CD4-positive, alpha-beta T cell treated with Interleukin-15 for 1 hour (primary cell): ENCODE data around the gene SETD2.

Experiments used
- DNase-seq: peaks from one replicate; pipeline ENCODE4 v3.0.0-alpha.2; 2020

Gene SETD2

GRCh38 chr3:46994801-46995731 lies 168.8 kb downstream of the SETD2 start:
- DNase-seq = no peak

- DNase-seq = no peak
Observed at GRCh38 chr3:46993986-46994385, 169.9 kb downstream of the SETD2 start.

GRCh38 chr3:46993292-46993691 lies 170.6 kb downstream of the SETD2 start:
- DNase-seq = no peak

GRCh38 chr3:46992231-46992630 lies 171.7 kb downstream of the SETD2 start:
- DNase-seq = no peak

- DNase-seq = no peak
Observed at GRCh38 chr3:46991406-46992165, 172.3 kb downstream of the SETD2 start.

- peak; percentile 59 for DNase-seq
Observed at GRCh38 chr3:46990573-46991374, 173.1 kb downstream of the SETD2 start.

GRCh38 chr3:46989146-46989810 lies 174.6 kb downstream of the SETD2 start:
- no peak for DNase-seq

GRCh38 chr3:46988616-46989015 lies 175.3 kb downstream of the SETD2 start:
- no peak for DNase-seq

GRCh38 chr3:46987743-46988401 lies 176.0 kb downstream of the SETD2 start:
- peak; percentile 90 for DNase-seq

GRCh38 chr3:46987319-46987742 lies 176.6 kb downstream of the SETD2 start:
- no peak for DNase-seq

- DNase-seq = no peak
Observed at GRCh38 chr3:46986782-46987310, 177.1 kb downstream of the SETD2 start.

GRCh38 chr3:46986055-46986730 lies 177.7 kb downstream of the SETD2 start:
- DNase-seq = no peak

- no peak for DNase-seq
Observed at GRCh38 chr3:46985588-46985987, 178.3 kb downstream of the SETD2 start.

- DNase-seq = no peak
Observed at GRCh38 chr3:46984591-46985459, 179.1 kb downstream of the SETD2 start.

GRCh38 chr3:46982546-46982945 lies 181.4 kb downstream of the SETD2 start:
- DNase-seq = no peak

- DNase-seq = no peak
Observed at GRCh38 chr3:46981932-46982471, 181.9 kb downstream of the SETD2 start.

- DNase-seq = no peak
Observed at GRCh38 chr3:46979958-46980497, 183.9 kb downstream of the SETD2 start.

GRCh38 chr3:46978985-46979944 lies 184.6 kb downstream of the SETD2 start, which contains the start of gene NBEAL2:
Gene NBEAL2 (plus strand): TSS chr3:46979666. CDS start chr3:46979862, 196 bp downstream.
- DNase-seq = peak; percentile 97
